ENCODE measurements around the gene LONP2. TPM values are rescaled to one million over a fixed set of nuclear protein-coding genes. Genes with fewer than 3 reads are reported as not detected.

The LONP2 gene, protein sequence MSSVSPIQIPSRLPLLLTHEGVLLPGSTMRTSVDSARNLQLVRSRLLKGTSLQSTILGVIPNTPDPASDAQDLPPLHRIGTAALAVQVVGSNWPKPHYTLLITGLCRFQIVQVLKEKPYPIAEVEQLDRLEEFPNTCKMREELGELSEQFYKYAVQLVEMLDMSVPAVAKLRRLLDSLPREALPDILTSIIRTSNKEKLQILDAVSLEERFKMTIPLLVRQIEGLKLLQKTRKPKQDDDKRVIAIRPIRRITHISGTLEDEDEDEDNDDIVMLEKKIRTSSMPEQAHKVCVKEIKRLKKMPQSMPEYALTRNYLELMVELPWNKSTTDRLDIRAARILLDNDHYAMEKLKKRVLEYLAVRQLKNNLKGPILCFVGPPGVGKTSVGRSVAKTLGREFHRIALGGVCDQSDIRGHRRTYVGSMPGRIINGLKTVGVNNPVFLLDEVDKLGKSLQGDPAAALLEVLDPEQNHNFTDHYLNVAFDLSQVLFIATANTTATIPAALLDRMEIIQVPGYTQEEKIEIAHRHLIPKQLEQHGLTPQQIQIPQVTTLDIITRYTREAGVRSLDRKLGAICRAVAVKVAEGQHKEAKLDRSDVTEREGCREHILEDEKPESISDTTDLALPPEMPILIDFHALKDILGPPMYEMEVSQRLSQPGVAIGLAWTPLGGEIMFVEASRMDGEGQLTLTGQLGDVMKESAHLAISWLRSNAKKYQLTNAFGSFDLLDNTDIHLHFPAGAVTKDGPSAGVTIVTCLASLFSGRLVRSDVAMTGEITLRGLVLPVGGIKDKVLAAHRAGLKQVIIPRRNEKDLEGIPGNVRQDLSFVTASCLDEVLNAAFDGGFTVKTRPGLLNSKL
- 10 to 100 TPM; 37.3 to 52.0 (median 47.0) TPM for total RNA-seq

DNA sequence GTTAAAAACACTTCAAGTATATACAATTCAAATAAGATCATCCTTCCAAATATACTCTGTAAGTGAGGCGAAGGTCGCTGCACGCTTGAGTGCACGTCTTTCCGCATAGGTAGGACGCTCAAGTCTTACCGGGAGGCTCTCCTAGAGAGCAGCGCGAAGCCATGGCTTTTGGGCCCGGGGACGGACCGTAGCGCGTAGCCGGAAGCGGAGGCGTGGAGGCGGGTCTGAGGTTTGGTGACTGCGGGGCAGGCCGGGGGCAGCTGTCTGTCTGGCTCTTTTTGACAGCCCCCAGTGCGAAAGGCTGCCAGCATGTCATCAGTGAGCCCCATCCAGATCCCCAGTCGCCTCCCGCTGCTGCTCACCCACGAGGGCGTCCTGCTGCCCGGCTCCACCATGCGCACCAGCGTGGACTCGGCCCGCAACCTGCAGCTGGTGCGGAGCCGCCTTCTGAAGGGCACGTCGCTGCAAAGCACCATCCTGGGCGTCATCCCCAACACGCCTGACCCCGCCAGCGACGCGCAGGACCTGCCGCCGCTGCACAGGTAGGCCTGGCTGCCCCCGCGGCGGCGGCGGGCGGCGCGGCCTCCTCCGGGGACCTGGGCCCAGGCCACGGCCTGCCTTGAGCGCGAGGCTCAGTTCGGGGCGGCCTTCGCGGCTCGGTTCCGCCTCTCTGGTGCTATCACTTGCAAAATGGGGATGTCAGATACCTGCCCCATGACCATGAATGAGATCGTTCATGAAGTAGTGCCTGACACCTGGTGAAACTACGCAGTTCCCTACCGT is at the start of gene LONP2:
LONP2 (plus strand) TSS at position 221 of the 783 bp plus-strand sequence; CDS start at position 310, 89 bp downstream.
- peak; percentile 86 to 97 for DNase-seq (ENCODE audit: low spot score in 2 of 2)
- intact Hi-C loops (cut with DNase I; ENCODE audit: low total_unique reads), result no loop called here
- 1% methylated on average over 40 to 43 of the region's 63 CpGs for WGBS, 2 donors
- TF ChIP-seq, protein P1, sequence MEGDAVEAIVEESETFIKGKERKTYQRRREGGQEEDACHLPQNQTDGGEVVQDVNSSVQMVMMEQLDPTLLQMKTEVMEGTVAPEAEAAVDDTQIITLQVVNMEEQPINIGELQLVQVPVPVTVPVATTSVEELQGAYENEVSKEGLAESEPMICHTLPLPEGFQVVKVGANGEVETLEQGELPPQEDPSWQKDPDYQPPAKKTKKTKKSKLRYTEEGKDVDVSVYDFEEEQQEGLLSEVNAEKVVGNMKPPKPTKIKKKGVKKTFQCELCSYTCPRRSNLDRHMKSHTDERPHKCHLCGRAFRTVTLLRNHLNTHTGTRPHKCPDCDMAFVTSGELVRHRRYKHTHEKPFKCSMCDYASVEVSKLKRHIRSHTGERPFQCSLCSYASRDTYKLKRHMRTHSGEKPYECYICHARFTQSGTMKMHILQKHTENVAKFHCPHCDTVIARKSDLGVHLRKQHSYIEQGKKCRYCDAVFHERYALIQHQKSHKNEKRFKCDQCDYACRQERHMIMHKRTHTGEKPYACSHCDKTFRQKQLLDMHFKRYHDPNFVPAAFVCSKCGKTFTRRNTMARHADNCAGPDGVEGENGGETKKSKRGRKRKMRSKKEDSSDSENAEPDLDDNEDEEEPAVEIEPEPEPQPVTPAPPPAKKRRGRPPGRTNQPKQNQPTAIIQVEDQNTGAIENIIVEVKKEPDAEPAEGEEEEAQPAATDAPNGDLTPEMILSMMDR (IDR thresholded peaks at IDR 0.05), result no peak
- TF ChIP-seq POLR2A (IDR thresholded peaks at IDR 0.05), result no peak
- peak within 1 kb of the TSS; percentile 81 for H3K4me3 ChIP-seq (ENCODE audit: low read depth, poor library complexity, severe bottlenecking)

DNA sequence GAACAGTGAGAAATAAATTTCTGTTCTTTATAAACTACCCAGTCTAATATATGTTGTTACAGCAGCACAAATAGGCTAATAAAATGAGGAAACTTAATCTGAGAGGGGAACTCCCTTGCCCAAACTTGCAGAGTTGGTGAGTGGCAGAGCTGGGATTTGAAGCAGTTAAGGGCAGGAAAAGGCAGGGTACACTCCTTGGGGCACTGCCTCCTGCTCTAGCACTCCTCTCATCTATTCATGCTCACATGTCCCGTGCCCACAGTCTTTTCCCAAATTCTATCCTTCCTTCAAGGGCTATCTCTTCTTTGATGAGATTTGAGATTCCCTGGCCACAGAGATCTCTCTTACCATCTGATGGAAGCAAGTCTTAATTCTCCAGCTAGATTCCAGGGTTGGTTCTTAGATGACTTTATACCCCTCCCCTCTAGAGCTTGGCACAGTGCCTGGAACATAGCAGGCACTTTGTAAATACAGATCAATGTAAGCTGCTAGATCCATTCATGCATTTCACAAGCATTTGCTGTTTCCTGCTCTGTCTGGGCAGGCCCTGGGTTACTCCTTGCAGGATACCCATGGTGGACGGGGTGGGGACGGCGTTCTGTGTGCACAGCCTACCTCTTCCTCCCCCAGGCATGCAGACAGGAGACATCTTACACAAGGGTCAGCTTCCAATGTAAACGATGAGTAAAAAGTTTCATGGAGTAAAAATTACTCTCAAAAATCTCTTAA is 49.1 kb upstream of the LONP2 start:
- TF ChIP-seq, protein P1 (IDR thresholded peaks at IDR 0.05), result no peak
- TF ChIP-seq POLR2A (IDR thresholded peaks at IDR 0.05), result no peak
- WGBS, 2 donors, result 28 to 35% methylated on average over 5 of the region's 5 CpGs
- H3K4me3 ChIP-seq (ENCODE audit: low read depth, poor library complexity, severe bottlenecking), result no peak overlapping the region
- intact Hi-C loops (cut with DNase I; ENCODE audit: low total_unique reads), result no loop called here
- DNase-seq (ENCODE audit: low spot score in 2 of 2), result no peak

DNA sequence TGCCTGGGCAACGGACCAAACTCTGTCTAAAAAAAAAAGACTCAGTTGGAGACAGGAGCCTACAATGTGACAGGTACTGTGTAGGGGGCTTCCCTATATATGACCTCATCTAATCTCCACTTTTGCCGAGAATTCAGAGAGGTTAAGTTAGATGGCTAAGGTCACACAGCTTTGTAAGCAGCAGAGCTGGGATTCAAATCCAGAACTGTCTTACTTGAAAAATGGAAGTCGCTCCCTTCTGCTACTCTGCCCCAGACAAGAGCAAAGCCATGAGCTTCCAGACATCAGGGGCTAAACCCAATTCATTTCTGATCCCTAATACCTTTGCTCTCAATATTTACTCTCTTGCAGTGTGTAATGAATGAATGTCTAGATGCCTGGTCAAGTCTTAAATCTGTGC is 46.8 kb upstream of the LONP2 start:
- TF ChIP-seq, protein P1 (IDR thresholded peaks at IDR 0.05), result no peak
- no peak for TF ChIP-seq POLR2A (IDR thresholded peaks at IDR 0.05)
- no peak overlapping the region for H3K4me3 ChIP-seq (ENCODE audit: low read depth, poor library complexity, severe bottlenecking)
- no peak for DNase-seq (ENCODE audit: low spot score in 2 of 2)
- intact Hi-C loops (cut with DNase I; ENCODE audit: low total_unique reads), result no loop called here
- WGBS, 2 donors, result 90 to 93% methylated on average over 3 of the region's 3 CpGs

DNA sequence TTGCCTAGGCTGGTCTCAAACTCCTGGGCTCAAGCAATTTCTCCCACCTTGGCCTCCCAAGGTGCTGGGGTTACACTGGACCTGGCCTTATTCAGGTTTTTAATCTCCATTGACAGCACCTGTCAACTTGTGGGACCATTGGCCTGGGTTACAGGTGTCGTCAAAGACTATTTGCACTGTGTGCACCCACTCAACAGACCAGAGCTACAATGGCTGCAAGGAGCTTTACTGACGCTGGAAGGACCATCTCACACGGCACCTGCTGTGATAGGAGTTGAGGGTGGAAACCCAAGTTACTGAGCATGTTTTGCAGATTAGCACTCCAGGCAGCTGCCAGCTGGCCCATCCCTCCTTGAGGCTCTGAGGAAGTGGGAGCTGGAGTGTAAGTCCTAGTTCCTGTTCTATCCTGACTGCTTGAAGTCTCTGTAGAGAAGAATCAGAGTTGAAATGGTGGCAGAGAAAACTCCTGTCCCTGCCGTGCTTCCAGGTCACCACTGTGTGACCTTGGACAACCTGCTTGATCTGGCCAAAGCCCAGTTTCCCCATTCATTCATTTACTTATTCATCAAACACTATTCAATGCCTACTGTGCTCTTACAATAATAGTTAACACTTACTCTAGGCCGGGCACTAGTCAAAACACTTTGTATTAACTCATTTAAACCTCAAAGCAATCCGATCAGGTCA is 42.4 kb upstream of the LONP2 start:
- DNase-seq (ENCODE audit: low spot score in 2 of 2), result no peak
- TF ChIP-seq, protein P1 (IDR thresholded peaks at IDR 0.05), result no peak
- no peak for TF ChIP-seq POLR2A (IDR thresholded peaks at IDR 0.05)
- 65 to 78% methylated on average over 6 of the region's 6 CpGs for WGBS, 2 donors
- H3K4me3 ChIP-seq (ENCODE audit: low read depth, poor library complexity, severe bottlenecking), result no peak overlapping the region
- intact Hi-C loops (cut with DNase I; ENCODE audit: low total_unique reads), result no loop called here
